ENCODE data around the gene SEC23B. TPM values are rescaled to one million over a fixed set of nuclear protein-coding genes. Genes with fewer than 3 reads are reported as not detected.
A peak's percentile ranks its signal among the peaks of the same experiment; 100 is the strongest.

The SEC23B gene
- total and polyA plus RNA-seq, 2 of the 13 experiments (the other 11 are each of a cell fraction or from before 2014, with no cell fraction given): 114 to 120 TPM

DNA sequence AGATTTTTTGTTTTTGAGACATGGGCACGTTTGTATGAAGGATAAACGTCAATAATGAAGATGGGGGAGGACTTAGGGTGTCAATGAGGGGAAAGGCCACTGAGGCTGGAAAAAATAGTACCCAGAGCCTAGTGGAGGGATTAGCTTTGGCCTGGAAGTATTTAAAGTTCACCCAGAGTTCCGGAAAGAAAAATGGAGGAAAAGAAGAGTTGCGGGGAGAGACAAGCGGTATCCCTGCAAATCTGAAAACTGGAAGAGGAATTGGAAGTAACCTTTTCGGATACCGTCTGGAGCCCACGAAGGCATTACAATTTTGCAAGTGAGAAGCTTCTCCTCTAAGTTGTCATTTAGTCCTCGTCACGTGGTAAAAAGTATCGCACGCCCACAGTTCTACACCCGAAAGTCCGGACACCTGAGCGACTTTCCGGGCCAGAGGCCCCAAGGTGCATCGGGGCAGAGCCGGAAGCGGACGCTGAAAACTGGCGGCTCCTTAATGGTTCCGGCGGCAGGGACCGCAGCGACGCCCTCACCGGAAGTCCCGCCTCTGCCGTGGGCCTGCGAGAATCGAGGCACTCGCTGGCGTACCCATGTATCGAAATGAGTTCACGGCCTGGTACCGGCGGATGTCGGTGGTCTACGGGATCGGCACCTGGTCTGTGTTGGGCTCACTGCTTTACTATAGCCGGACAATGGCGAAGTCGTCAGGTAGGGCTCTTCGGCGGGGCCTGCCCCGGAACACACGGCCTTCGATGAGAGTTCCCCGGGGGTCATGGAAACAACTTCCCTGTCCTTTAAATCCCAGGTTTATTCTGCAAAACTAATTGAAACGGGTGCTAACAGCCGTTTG, 59.4 kb downstream of the SEC23B start, which contains the start of gene SMIM26 (continued):
- TF ChIP-seq FOXK1 (CRISPR knock-in tag; IDR thresholded peaks at IDR 0.05; ENCODE audit: borderline replicate concordance, low read depth) (peak; percentile 89; the same call in 1 of the 2 replicates), MAFK (conservative IDR thresholded peaks at IDR 0.05 in 1 of 2, IDR thresholded peaks at IDR 0.05 in 1 of 2; ENCODE audit: low read length in 2 of 2) (0 out of 4 replicates have a peak, but pooled peaks of 1 of the 2 experiments have one; percentile 8), RBFOX2 (IDR thresholded peaks at IDR 0.05; ENCODE audit: low read depth, low read length) (peak; percentile 97), ZNF766 (CRISPR knock-in tag; IDR thresholded peaks at IDR 0.05; ENCODE audit: borderline replicate concordance) (peak; percentile 92; the same call in 1 of the 2 replicates), ZNF841 (CRISPR knock-in tag; IDR thresholded peaks at IDR 0.05; ENCODE audit: borderline replicate concordance) (no peak; the same call in 1 of the 2 replicates), JUNB (CRISPR knock-in tag; IDR thresholded peaks at IDR 0.05; ENCODE audit: borderline replicate concordance) (no peak), ZNF20 (CRISPR knock-in tag; IDR thresholded peaks at IDR 0.05) (0 out of 2 replicates have a peak, but pooled peaks have one; percentile 83), ATRX (CRISPR knock-in tag; IDR thresholded peaks at IDR 0.05; ENCODE audit: borderline replicate concordance) (no peak), ISX (CRISPR knock-in tag; conservative IDR thresholded peaks at IDR 0.05) (peak; percentile 63), ZZZ3 (CRISPR knock-in tag; IDR thresholded peaks at IDR 0.05; ENCODE audit: borderline replicate concordance) (peak; percentile 100), SOX5 (CRISPR knock-in tag; IDR thresholded peaks at IDR 0.05; ENCODE audit: borderline replicate concordance) (peak; percentile 63; the same call in 1 of the 2 replicates), TCF12 (IDR thresholded peaks at IDR 0.05) (no peak), TCF12 (CRISPR knock-in tag; IDR thresholded peaks at IDR 0.05) (peak; percentile 64; the same call in 1 of the 2 replicates), CHD2 (IDR thresholded peaks at IDR 0.05; ENCODE audit: low read depth, low read length) (peak; percentile 72; the same call in 1 of the 2 replicates), NFKB2 (CRISPR knock-in tag; IDR thresholded peaks at IDR 0.05; ENCODE audit: borderline replicate concordance) (peak; percentile 98; the same call in 1 of the 2 replicates), KLF9 (CRISPR knock-in tag; IDR thresholded peaks at IDR 0.05; ENCODE audit: low read depth) (peak; percentile 75; the same call in 1 of the 2 replicates), TEAD3 (CRISPR knock-in tag; optimal IDR thresholded peaks at IDR 0.05; ENCODE audit: borderline replicate concordance) (peak; percentile 75), ZNF713 (CRISPR knock-in tag; IDR thresholded peaks at IDR 0.05) (0 out of 2 replicates have a peak, but pooled peaks have one; percentile 75), RFXANK (CRISPR knock-in tag; IDR thresholded peaks at IDR 0.05) (peak; percentile 60; the same call in 1 of the 2 replicates), GATAD2A (CRISPR knock-in tag; IDR thresholded peaks at IDR 0.05) (peak; percentile 69; the same call in 1 of the 2 replicates), KAT8 (CRISPR knock-in tag; IDR thresholded peaks at IDR 0.05) (peak; percentile 100), NFE2 (CRISPR knock-in tag; IDR thresholded peaks at IDR 0.05) (no peak), HNRNPH1 (optimal IDR thresholded peaks at IDR 0.05; ENCODE audit: low read depth, low read length) (peak; percentile 47)
- TF ChIP-seq, protein P1, sequence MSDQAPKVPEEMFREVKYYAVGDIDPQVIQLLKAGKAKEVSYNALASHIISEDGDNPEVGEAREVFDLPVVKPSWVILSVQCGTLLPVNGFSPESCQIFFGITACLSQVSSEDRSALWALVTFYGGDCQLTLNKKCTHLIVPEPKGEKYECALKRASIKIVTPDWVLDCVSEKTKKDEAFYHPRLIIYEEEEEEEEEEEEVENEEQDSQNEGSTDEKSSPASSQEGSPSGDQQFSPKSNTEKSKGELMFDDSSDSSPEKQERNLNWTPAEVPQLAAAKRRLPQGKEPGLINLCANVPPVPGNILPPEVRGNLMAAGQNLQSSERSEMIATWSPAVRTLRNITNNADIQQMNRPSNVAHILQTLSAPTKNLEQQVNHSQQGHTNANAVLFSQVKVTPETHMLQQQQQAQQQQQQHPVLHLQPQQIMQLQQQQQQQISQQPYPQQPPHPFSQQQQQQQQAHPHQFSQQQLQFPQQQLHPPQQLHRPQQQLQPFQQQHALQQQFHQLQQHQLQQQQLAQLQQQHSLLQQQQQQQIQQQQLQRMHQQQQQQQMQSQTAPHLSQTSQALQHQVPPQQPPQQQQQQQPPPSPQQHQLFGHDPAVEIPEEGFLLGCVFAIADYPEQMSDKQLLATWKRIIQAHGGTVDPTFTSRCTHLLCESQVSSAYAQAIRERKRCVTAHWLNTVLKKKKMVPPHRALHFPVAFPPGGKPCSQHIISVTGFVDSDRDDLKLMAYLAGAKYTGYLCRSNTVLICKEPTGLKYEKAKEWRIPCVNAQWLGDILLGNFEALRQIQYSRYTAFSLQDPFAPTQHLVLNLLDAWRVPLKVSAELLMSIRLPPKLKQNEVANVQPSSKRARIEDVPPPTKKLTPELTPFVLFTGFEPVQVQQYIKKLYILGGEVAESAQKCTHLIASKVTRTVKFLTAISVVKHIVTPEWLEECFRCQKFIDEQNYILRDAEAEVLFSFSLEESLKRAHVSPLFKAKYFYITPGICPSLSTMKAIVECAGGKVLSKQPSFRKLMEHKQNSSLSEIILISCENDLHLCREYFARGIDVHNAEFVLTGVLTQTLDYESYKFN (CRISPR knock-in tag; conservative IDR thresholded peaks at IDR 0.05): peak; percentile 76
- TF ChIP-seq, protein P2, sequence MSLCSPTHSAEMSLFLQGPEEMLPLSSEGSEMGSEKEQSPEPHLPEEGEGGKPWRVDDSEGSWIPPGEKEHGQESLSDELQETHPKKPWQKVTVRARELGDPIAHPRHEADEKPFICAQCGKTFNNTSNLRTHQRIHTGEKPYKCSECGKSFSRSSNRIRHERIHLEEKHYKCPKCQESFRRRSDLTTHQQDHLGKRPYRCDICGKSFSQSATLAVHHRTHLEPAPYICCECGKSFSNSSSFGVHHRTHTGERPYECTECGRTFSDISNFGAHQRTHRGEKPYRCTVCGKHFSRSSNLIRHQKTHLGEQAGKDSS (CRISPR knock-in tag; IDR thresholded peaks at IDR 0.05; ENCODE audit: borderline replicate concordance, low read depth): peak; percentile 94
- TF ChIP-seq, protein P3, sequence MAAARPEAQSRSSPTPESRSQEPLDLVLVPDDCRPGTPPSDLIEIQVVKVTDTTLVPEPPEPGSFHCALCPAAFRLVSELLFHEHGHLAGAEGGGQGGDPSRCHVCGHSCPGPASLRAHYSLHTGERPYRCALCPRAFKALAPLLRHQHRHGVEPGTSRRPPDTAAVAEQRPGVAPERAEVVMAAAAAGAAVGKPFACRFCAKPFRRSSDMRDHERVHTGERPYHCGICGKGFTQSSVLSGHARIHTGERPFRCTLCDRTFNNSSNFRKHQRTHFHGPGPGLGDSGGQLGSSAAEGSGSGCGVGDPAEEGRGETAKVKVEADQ (CRISPR knock-in tag; IDR thresholded peaks at IDR 0.05; ENCODE audit: borderline replicate concordance): peak; percentile 94
